T follicular helper cell (primary cell): ENCODE results near the gene MAPK8.
A peak's percentile ranks its signal among the peaks of the same experiment; 100 is the strongest.
"Not testable (repeated sequence)": the region's sequence is repeated elsewhere in the genome, so short reads cannot be mapped to it uniquely, and the experiment has no call there.

Source experiments
- DNase-seq: peaks from one replicate; pipeline ENCODE4 v3.0.0-alpha.2; 2020; ENCODE audit warnings: low read depth
- total RNA-seq, 2 experiments: gene quantifications; one replicate each; lab custom pipeline; 2026; lab: John Stamatoyannopoulos, UW

The MAPK8 gene
- 62.1 to 62.9 reads per million in 2 experiments for total RNA-seq

- DNase-seq, result peak; percentile 87
Measured at GRCh38 chr10:48306265-48306869, at the start of gene MAPK8. TSS of gene MAPK8 (plus strand) at chr10:48306677. CDS start at chr10:48401661, 94,984 bp downstream.

GRCh38 chr10:48257407-48257961, 49.0 kb upstream of the MAPK8 start:
- DNase-seq, result no peak

- DNase-seq, result no peak
Measured at GRCh38 chr10:48258105-48258504, 48.4 kb upstream of the MAPK8 start.

GRCh38 chr10:48266528-48266927, 39.9 kb upstream of the MAPK8 start:
- no peak for DNase-seq

- DNase-seq, result no peak
Measured at GRCh38 chr10:48271047-48271730, 35.3 kb upstream of the MAPK8 start.

- DNase-seq, result no peak
Measured at GRCh38 chr10:48272682-48273081, 33.8 kb upstream of the MAPK8 start.

GRCh38 chr10:48273741-48274140, 32.7 kb upstream of the MAPK8 start:
- DNase-seq, result no peak

GRCh38 chr10:48274636-48275035, 31.8 kb upstream of the MAPK8 start, which contains the start of gene FRMPD2:
TSS of gene FRMPD2 (minus strand) at chr10:48274696. CDS start at chr10:48274567, 129 bp downstream.
- DNase-seq, result no peak

GRCh38 chr10:48277093-48277492, 29.4 kb upstream of the MAPK8 start:
- DNase-seq, result no peak

GRCh38 chr10:48279081-48279751, 27.3 kb upstream of the MAPK8 start:
- no peak for DNase-seq

- not testable (repeated sequence) for DNase-seq
Measured at GRCh38 chr10:48281697-48282096, 24.8 kb upstream of the MAPK8 start.

GRCh38 chr10:48282829-48283228, 23.6 kb upstream of the MAPK8 start:
- no peak for DNase-seq

- DNase-seq, result no peak
Measured at GRCh38 chr10:48284002-48284546, 22.4 kb upstream of the MAPK8 start.

- DNase-seq, result no peak
Measured at GRCh38 chr10:48284811-48285210, 21.7 kb upstream of the MAPK8 start.

- no peak for DNase-seq
Measured at GRCh38 chr10:48285710-48286109, 20.8 kb upstream of the MAPK8 start.

GRCh38 chr10:48286356-48286755, 20.1 kb upstream of the MAPK8 start:
- no peak for DNase-seq

- no peak for DNase-seq
Measured at GRCh38 chr10:48287417-48288391, 18.8 kb upstream of the MAPK8 start.

GRCh38 chr10:48288661-48289060, 17.8 kb upstream of the MAPK8 start:
- DNase-seq, result no peak

GRCh38 chr10:48289501-48290238, 16.8 kb upstream of the MAPK8 start:
- peak; percentile 10 for DNase-seq

- no peak for DNase-seq
Measured at GRCh38 chr10:48290286-48290685, 16.2 kb upstream of the MAPK8 start.
